ENCODE measurements around the gene TMBIM1.
A peak's percentile ranks its signal among the peaks of the same experiment; 100 is the strongest.

The TMBIM1 gene

GRCh38 chr2:218271487-218271797 lies 20.9 kb downstream of the TMBIM1 start:
- no peak for DNase-seq

- DNase-seq: no peak
Observed at GRCh38 chr2:218270721-218271486, 21.4 kb downstream of the TMBIM1 start.

- peak; percentile 100 for DNase-seq
Observed at GRCh38 chr2:218269900-218270720, 22.2 kb downstream of the TMBIM1 start, which contains the start of the genes AAMP and PNKD. TSS of gene AAMP (minus strand) at chr2:218270137. CDS start at chr2:218270086, 51 bp downstream. TSS of gene PNKD (plus strand) at chr2:218270519. CDS start at chr2:218270536, 17 bp downstream.

GRCh38 chr2:218267259-218267658 lies 25.0 kb downstream of the TMBIM1 start:
- no peak for DNase-seq

GRCh38 chr2:218266316-218266979 lies 25.9 kb downstream of the TMBIM1 start:
- no peak for DNase-seq

- DNase-seq: no peak
Observed at GRCh38 chr2:218265626-218266025, 26.7 kb downstream of the TMBIM1 start.

- DNase-seq: no peak
Observed at GRCh38 chr2:218264773-218265561, 27.3 kb downstream of the TMBIM1 start.

GRCh38 chr2:218263817-218264641 lies 28.3 kb downstream of the TMBIM1 start:
- no peak for DNase-seq

- no peak for DNase-seq
Observed at GRCh38 chr2:218262631-218263586, 29.4 kb downstream of the TMBIM1 start.

GRCh38 chr2:218262237-218262600 lies 30.1 kb downstream of the TMBIM1 start:
- no peak for DNase-seq

GRCh38 chr2:218261423-218262236 lies 30.7 kb downstream of the TMBIM1 start:
- no peak for DNase-seq

- DNase-seq: no peak
Observed at GRCh38 chr2:218260742-218261422, 31.4 kb downstream of the TMBIM1 start, which contains the start of gene GPBAR1. TSS of gene GPBAR1 (plus strand) at chr2:218261015. CDS start at chr2:218262725, 1,710 bp downstream.

- no peak for DNase-seq
Observed at GRCh38 chr2:218260166-218260565, 32.1 kb downstream of the TMBIM1 start.

- no peak for DNase-seq
Observed at GRCh38 chr2:218259099-218259961, 33.0 kb downstream of the TMBIM1 start.

- peak; percentile 37 for DNase-seq
Observed at GRCh38 chr2:218257390-218257981, 34.8 kb downstream of the TMBIM1 start.

GRCh38 chr2:218256612-218257350 lies 35.5 kb downstream of the TMBIM1 start:
- no peak for DNase-seq

- no peak for DNase-seq
Observed at GRCh38 chr2:218255446-218255845, 36.9 kb downstream of the TMBIM1 start.
